Measurements from ENCODE around the gene RBM15B. TPM values are rescaled to one million over a fixed set of nuclear protein-coding genes. Genes with fewer than 3 reads are reported as not detected.

Gene RBM15B
- polyA plus RNA-seq, 1 donor from 2014 or later: 24.1 TPM

DNA sequence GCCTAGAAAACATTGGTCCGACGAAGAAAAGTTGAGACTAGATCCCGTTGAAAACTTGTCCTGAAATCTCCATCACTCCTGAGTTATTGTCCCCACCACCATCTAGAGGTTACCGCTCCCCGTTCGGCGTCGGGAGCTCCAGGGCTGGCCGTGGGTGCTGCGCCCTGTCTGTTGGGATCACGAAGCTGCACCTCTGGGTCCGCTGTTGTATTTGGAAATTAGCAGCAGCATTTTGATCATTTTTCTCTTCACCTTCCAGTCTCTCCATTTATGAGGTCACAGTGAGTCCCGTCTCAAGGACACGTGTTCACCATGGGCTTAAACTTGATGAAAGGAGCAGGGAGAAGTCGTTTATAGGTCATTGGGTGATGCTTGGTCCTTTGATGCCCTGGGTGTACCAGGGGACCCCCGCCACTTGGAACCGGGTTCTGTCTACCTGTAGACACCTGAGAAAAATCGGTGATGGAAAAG, 5.4 kb upstream of the RBM15B start:
- peak overlapping the region; percentile 95 for H3K4me3 ChIP-seq (ENCODE audit: low read length)
- no peaks in the 10 kb centered on the region for H4K20me1 ChIP-seq (ENCODE audit: insufficient read depth)
- no peaks in the 10 kb centered on the region for H3K36me3 ChIP-seq (ENCODE audit: insufficient read depth, low read length)
- no peak overlapping the region for H2AFZ ChIP-seq (ENCODE audit: low read depth, low read length)
- peak overlapping the region; percentile 55 for H3K27ac ChIP-seq (ENCODE audit: low read length)
- H3K9ac ChIP-seq (ENCODE audit: low read length): peak overlapping the region; percentile 97
- H3K27me3 ChIP-seq (ENCODE audit: insufficient read depth, low read depth, low read length): no peaks in the 10 kb centered on the region
- no peaks in the 10 kb centered on the region for H3K9me3 ChIP-seq (ENCODE audit: low read length)
- H3F3A ChIP-seq (ENCODE audit: insufficient read depth, low read length, poor library complexity, severe bottlenecking): peaks cover 5% of the 10 kb centered on the region
- peaks cover 26% of the 10 kb centered on the region for H3K79me2 ChIP-seq (replicated peaks; ENCODE audit: insufficient read depth, low read length)
- no peak for TF ChIP-seq MXI1 (conservative IDR thresholded peaks at IDR 0.05; ENCODE audit: poor library complexity, severe bottlenecking)
- no peak for TF ChIP-seq SMC3 (conservative IDR thresholded peaks at IDR 0.05; ENCODE audit: poor library complexity)
- no peak for TF ChIP-seq RAD21 (conservative IDR thresholded peaks at IDR 0.05)
- TF ChIP-seq, protein P1, sequence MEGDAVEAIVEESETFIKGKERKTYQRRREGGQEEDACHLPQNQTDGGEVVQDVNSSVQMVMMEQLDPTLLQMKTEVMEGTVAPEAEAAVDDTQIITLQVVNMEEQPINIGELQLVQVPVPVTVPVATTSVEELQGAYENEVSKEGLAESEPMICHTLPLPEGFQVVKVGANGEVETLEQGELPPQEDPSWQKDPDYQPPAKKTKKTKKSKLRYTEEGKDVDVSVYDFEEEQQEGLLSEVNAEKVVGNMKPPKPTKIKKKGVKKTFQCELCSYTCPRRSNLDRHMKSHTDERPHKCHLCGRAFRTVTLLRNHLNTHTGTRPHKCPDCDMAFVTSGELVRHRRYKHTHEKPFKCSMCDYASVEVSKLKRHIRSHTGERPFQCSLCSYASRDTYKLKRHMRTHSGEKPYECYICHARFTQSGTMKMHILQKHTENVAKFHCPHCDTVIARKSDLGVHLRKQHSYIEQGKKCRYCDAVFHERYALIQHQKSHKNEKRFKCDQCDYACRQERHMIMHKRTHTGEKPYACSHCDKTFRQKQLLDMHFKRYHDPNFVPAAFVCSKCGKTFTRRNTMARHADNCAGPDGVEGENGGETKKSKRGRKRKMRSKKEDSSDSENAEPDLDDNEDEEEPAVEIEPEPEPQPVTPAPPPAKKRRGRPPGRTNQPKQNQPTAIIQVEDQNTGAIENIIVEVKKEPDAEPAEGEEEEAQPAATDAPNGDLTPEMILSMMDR (IDR thresholded peaks at IDR 0.05; ENCODE audit: poor library complexity, severe bottlenecking): no peak
- TF ChIP-seq EZH2 (IDR thresholded peaks at IDR 0.05; ENCODE audit: borderline replicate concordance, insufficient read depth, low read length, poor library complexity, severe bottlenecking): no peak
- peak overlapping the region; percentile 98 for H3K4me2 ChIP-seq (ENCODE audit: low read length)
- H3K9me2 ChIP-seq (ENCODE audit: insufficient read depth, low read length): no peaks in the 10 kb centered on the region

DNA sequence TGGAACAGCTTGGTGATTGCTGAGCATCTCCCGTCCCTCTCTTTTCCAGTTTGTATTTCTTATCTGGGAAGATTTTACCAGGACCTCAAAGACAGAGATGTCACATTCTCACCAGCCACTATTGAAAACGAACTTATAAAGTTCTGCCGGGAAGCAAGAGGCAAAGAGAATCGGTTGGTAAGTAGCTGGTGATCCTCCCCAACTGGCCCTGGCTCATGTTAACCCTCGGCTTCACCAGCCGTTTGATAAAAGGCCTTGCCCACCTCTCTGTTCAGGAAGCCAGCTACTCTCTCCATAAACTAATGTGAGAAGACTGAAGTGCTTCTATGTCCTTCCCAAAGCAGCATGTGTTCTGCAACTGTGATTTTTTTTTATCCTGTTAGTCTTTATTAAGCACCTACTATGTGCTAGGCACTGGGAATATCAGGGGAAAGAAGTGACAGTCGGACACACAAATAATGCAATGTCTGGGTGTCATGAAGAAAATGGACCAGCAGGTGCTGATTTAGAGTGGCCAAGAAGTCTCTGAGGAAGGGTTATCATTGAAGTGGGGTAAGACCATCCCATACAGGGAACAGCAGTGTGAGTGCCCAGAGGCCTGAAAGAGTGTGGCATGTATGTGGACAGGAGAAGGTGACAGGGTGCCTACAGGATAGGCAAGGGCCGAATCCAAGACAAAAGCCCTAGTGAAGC, 4.8 kb upstream of the RBM15B start:
- H3K36me3 ChIP-seq (ENCODE audit: insufficient read depth, low read length): no peaks in the 10 kb centered on the region
- TF ChIP-seq EP300 (conservative IDR thresholded peaks at IDR 0.05; ENCODE audit: poor library complexity, severe bottlenecking) (no peak), RAD21 (conservative IDR thresholded peaks at IDR 0.05) (no peak), EZH2 (IDR thresholded peaks at IDR 0.05; ENCODE audit: borderline replicate concordance, insufficient read depth, low read length, poor library complexity, severe bottlenecking) (no peak), POLR2AphosphoS5 (IDR thresholded peaks at IDR 0.05) (no peak), MXI1 (conservative IDR thresholded peaks at IDR 0.05; ENCODE audit: poor library complexity, severe bottlenecking) (no peak), TAF1 (IDR thresholded peaks at IDR 0.05; ENCODE audit: low read depth) (no peak), SMC3 (conservative IDR thresholded peaks at IDR 0.05; ENCODE audit: poor library complexity) (no peak)
- TF ChIP-seq, protein P2, sequence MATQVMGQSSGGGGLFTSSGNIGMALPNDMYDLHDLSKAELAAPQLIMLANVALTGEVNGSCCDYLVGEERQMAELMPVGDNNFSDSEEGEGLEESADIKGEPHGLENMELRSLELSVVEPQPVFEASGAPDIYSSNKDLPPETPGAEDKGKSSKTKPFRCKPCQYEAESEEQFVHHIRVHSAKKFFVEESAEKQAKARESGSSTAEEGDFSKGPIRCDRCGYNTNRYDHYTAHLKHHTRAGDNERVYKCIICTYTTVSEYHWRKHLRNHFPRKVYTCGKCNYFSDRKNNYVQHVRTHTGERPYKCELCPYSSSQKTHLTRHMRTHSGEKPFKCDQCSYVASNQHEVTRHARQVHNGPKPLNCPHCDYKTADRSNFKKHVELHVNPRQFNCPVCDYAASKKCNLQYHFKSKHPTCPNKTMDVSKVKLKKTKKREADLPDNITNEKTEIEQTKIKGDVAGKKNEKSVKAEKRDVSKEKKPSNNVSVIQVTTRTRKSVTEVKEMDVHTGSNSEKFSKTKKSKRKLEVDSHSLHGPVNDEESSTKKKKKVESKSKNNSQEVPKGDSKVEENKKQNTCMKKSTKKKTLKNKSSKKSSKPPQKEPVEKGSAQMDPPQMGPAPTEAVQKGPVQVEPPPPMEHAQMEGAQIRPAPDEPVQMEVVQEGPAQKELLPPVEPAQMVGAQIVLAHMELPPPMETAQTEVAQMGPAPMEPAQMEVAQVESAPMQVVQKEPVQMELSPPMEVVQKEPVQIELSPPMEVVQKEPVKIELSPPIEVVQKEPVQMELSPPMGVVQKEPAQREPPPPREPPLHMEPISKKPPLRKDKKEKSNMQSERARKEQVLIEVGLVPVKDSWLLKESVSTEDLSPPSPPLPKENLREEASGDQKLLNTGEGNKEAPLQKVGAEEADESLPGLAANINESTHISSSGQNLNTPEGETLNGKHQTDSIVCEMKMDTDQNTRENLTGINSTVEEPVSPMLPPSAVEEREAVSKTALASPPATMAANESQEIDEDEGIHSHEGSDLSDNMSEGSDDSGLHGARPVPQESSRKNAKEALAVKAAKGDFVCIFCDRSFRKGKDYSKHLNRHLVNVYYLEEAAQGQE (IDR thresholded peaks at IDR 0.05; ENCODE audit: borderline replicate concordance): no peak
- TF ChIP-seq, protein P1 (IDR thresholded peaks at IDR 0.05; ENCODE audit: poor library complexity, severe bottlenecking): no peak
- H3F3A ChIP-seq (ENCODE audit: insufficient read depth, low read length, poor library complexity, severe bottlenecking): peaks cover 5% of the 10 kb centered on the region
- H3K9me3 ChIP-seq (ENCODE audit: low read length): no peaks in the 10 kb centered on the region
- H2AFZ ChIP-seq (ENCODE audit: low read depth, low read length): no peak overlapping the region
- peak overlapping the region; percentile 97 for H3K9ac ChIP-seq (ENCODE audit: low read length)
- H3K79me2 ChIP-seq (replicated peaks; ENCODE audit: insufficient read depth, low read length): peaks cover 26% of the 10 kb centered on the region
- no peaks in the 10 kb centered on the region for H3K9me2 ChIP-seq (ENCODE audit: insufficient read depth, low read length)
- peak overlapping the region; percentile 98 for H3K4me2 ChIP-seq (ENCODE audit: low read length)
- no peaks in the 10 kb centered on the region for H3K27me3 ChIP-seq (ENCODE audit: insufficient read depth, low read depth, low read length)
- no peak overlapping the region for H3K27ac ChIP-seq (ENCODE audit: low read length)
- peak overlapping the region; percentile 95 for H3K4me3 ChIP-seq (ENCODE audit: low read length)
- H4K20me1 ChIP-seq (ENCODE audit: insufficient read depth): no peaks in the 10 kb centered on the region
